Esophagus muscularis mucosa (tissue), 4 donors: Measurements from ENCODE around the gene AUH.

ENCODE experiments used
- EP300 ChIP-seq: sonication (generic); formaldehyde crosslinking; IDR thresholded peaks from one replicate; pipeline ENCODE4 v1.6.1; 2017; ENCODE audit warnings: antibody characterized with exemption
- POLR2A ChIP-seq: fragments of 450-650 bp; IDR thresholded peaks from one replicate; pipeline ENCODE4 v1.6.1; 2017; ENCODE audit warnings: antibody characterized with exemption, moderate library complexity, mild to moderate bottlenecking, low read depth
- TF ChIP-seq, protein P1 (sequence below), 3 experiments: fragments of 200-600 bp in 2 of 3; fragments of 450-650 bp in 1 of 3; sonication (generic) in 2 of 3; IDR thresholded peaks; one replicate each; pipeline ENCODE4 v1.5.1; 2017 to 2019; ENCODE audit warnings: antibody characterized with exemption in 3 of 3, mild to moderate bottlenecking in 2 of 3, moderate library complexity in 1 of 3

DNA sequence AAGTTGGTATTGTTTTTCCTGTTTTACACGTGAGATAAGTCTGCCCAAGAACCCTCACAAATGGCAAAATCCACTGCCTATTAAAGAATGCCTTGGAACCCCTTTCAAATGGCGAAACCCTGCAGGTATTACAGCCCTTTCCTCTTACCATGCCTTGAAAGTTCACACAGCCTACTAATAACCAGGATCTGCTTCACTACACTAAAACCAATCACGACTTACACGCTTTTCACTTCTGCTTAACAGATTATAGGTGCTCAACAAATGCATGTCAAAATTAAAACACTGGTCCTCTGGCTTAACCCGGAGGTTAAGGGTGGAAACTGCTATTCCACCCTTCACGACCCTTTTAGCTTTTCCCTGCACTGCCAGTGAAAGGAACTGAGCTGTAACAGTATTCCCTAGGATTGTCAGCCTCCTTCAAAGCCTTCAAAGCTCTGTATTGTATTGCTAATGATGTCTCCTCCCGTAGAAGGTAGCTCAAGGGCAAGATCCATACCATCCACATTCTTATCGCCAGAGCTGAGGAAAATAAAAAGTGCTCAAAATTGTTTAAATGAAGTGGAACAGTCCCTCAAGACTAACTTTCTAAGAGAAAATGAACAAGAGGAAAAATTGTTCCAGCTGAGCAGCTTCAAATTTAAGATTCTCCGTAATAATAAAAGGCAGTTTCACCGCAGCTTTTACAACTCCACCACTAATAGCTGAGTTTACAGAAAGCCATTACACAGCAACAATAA is 997 bp downstream of the AUH start:
- TF ChIP-seq POLR2A, result no peak
- no peak for TF ChIP-seq EP300
- TF ChIP-seq, protein P1, sequence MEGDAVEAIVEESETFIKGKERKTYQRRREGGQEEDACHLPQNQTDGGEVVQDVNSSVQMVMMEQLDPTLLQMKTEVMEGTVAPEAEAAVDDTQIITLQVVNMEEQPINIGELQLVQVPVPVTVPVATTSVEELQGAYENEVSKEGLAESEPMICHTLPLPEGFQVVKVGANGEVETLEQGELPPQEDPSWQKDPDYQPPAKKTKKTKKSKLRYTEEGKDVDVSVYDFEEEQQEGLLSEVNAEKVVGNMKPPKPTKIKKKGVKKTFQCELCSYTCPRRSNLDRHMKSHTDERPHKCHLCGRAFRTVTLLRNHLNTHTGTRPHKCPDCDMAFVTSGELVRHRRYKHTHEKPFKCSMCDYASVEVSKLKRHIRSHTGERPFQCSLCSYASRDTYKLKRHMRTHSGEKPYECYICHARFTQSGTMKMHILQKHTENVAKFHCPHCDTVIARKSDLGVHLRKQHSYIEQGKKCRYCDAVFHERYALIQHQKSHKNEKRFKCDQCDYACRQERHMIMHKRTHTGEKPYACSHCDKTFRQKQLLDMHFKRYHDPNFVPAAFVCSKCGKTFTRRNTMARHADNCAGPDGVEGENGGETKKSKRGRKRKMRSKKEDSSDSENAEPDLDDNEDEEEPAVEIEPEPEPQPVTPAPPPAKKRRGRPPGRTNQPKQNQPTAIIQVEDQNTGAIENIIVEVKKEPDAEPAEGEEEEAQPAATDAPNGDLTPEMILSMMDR (IDR thresholded peaks at IDR 0.05), result no peak
